IPS DF 4.7 (cell line): ENCODE results near the gene DICER1.
"Not testable (repeated sequence)": the region's sequence is repeated elsewhere in the genome, so short reads cannot be mapped to it uniquely, and the experiment has no call there.

Source experiments
- DNase-seq: peaks from one replicate; pipeline ENCODE4 v3.0.0-alpha.2; 2013; ENCODE audit warnings: low spot score; ENCODE audit errors: extremely low read depth

The DICER1 gene

GRCh38 chr14:95149441-95149840 is 7.9 kb downstream of the DICER1 start:
- DNase-seq, result no peak

GRCh38 chr14:95147597-95147996 is 9.7 kb downstream of the DICER1 start:
- no peak for DNase-seq

GRCh38 chr14:95146079-95146771 is 11.1 kb downstream of the DICER1 start:
- no peak for DNase-seq

- no peak for DNase-seq
Observed at GRCh38 chr14:95144849-95145248, 12.5 kb downstream of the DICER1 start.

- no peak for DNase-seq
Observed at GRCh38 chr14:95143808-95144620, 13.3 kb downstream of the DICER1 start.

- no peak for DNase-seq
Observed at GRCh38 chr14:95142208-95142607, 15.1 kb downstream of the DICER1 start.

GRCh38 chr14:95141684-95142083 is 15.6 kb downstream of the DICER1 start:
- DNase-seq, result no peak

GRCh38 chr14:95140060-95140858 is 17.1 kb downstream of the DICER1 start:
- DNase-seq, result no peak

GRCh38 chr14:95138876-95139275 is 18.5 kb downstream of the DICER1 start:
- no peak for DNase-seq

- not testable (repeated sequence) for DNase-seq
Observed at GRCh38 chr14:95138455-95138854, 18.9 kb downstream of the DICER1 start.

- DNase-seq, result no peak
Observed at GRCh38 chr14:95137804-95138167, 19.5 kb downstream of the DICER1 start.

GRCh38 chr14:95137164-95137803 is 20.0 kb downstream of the DICER1 start:
- no peak for DNase-seq

GRCh38 chr14:95136631-95137030 is 20.7 kb downstream of the DICER1 start:
- DNase-seq, result no peak

GRCh38 chr14:95134304-95134933 is 22.9 kb downstream of the DICER1 start:
- DNase-seq, result no peak

- no peak for DNase-seq
Observed at GRCh38 chr14:95133282-95133681, 24.0 kb downstream of the DICER1 start.

GRCh38 chr14:95132760-95133159 is 24.6 kb downstream of the DICER1 start:
- DNase-seq, result no peak

GRCh38 chr14:95130549-95130948 is 26.8 kb downstream of the DICER1 start:
- DNase-seq, result no peak

- no peak for DNase-seq
Observed at GRCh38 chr14:95128140-95128539, 29.2 kb downstream of the DICER1 start.

- no peak for DNase-seq
Observed at GRCh38 chr14:95127531-95127911, 29.8 kb downstream of the DICER1 start.

GRCh38 chr14:95126906-95127530 is 30.3 kb downstream of the DICER1 start:
- DNase-seq, result no peak

- no peak for DNase-seq
Observed at GRCh38 chr14:95125915-95126314, 31.4 kb downstream of the DICER1 start.
